Activated CD8-positive, alpha-beta memory T cell treated with anti-CD3 and anti-CD28 coated beads, Interleukin-2, amount 50 U/mL, for 4 hours (primary cell): Measurements from ENCODE around the gene NAA16.

Source experiments
- DNase-seq: peaks from one replicate; pipeline ENCODE4 v3.0.0-alpha.2; 2020

Gene NAA16

DNA sequence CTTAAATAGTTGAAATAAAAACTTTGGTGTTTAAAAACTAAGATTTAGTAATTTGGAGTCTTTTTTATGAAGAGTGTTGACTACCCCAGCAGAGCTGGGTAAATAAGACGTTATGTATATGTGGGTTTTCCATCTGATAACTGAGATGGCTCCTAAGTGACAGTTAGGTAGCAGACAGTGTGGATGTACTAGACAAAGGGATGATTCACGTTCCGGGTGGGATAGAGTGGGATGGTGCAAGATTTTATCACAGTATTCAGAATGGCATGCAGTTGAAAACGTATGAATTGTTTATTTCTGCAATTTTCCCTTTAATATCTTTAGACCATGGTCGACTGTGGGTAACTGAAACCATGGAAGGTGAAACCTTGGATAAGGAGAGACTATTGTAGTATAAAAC, 50.4 kb downstream of the NAA16 start:
- DNase-seq: no peak

- no peak for DNase-seq
These were observed 53.0 kb downstream of the NAA16 start for GRCh38 chr13:41364043-41364442.

- no peak for DNase-seq
These were observed 54.6 kb downstream of the NAA16 start for GRCh38 chr13:41365631-41366030.

DNA sequence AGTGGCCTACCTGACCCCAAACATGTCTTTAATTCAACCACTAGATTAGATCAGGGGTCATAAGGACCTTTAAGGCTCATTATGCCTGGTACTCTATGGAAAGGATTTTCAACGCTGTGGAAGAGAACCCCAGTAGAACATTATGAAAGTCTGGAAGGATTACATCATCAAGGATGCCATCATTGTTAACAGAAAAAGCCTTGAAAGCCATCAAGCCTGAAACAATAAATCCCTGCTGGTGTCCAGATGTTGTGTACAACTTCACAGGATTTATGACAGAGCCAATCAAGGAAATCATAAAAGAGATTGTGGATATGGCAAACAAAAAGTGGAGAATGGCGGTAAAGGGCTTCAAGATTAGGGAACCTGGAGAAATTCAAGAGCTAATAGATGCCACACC, 59.7 kb downstream of the NAA16 start:
- DNase-seq: no peak

DNA sequence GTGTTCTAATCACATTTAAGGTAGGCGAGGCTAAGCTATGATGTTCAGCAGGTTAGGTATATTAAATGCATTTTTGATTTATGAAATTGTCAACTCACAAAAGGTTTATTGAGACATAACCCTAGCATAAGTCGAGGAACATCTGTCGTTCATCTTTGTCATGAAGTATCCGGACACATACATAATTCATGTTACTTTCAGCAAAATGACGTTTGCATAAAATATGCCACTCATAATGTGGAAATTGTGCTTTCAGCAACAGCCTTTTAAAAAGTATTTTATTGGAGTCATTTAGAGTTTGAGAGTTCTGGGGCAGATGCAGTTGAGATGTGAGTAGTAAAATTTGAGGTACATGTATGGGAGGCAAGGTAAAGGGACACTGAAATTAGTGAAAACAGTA, 66.4 kb downstream of the NAA16 start:
- no peak for DNase-seq

DNA sequence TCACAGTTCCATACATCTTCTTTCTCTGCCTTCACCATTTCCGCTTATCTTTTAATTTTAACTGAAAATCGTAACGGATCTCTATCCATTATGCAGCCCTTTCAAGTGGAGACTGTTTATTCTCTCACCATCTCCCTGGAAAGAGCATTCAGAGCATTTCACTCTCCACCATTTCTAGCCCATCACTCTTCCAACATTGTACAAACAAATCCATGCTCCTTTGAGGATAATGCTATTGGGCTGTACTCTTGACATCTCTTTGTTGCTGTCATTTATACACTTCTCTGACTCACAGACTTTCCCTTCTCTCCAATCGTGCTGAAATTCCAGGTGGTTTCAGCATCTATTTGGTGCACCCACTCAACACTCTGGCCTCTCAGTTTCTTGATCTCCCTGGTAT, 71.4 kb downstream of the NAA16 start:
- DNase-seq: no peak

GRCh38 chr13:41383386-41383785, 72.3 kb downstream of the NAA16 start:
- no peak for DNase-seq

- no peak for DNase-seq
These were observed 73.9 kb downstream of the NAA16 start for GRCh38 chr13:41384749-41385503.

GRCh38 chr13:41386211-41386610, 75.1 kb downstream of the NAA16 start:
- no peak for DNase-seq

GRCh38 chr13:41387576-41387975, 76.5 kb downstream of the NAA16 start:
- no peak for DNase-seq

DNA sequence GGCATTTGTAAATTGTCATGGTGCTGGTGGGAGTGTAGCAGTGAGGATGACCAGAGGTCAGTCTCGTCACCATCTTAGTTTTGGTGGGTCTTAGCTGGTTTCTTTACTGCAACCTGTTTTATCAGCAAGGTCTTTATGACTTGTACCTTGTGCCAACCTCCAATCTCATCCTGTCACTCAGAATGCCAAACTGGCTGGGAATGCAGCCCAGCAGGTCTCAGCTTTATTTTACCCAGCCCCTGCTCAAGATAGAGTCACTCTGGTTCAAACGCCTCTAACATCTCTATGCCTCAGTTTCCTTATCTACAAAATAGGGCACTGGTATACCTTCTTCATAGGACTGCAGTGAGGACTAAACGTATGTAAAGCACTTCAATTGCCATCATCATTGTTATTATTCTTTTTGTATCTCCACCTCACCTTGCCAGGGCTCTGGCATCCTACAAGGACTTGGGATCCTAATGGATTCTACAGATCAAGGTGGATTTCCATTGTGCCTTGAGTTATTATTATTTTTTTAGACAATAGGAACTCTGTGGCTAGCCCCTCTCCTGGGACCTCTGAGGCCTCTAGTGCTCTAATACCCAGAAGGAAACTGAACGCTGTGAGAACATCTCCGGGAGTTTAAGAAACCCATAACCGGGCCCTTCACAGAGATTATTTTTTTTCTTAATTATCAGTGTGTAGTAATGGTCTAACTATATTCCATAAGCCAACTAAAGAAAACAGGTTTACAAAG, 77.2 kb downstream of the NAA16 start:
- no peak for DNase-seq

DNA sequence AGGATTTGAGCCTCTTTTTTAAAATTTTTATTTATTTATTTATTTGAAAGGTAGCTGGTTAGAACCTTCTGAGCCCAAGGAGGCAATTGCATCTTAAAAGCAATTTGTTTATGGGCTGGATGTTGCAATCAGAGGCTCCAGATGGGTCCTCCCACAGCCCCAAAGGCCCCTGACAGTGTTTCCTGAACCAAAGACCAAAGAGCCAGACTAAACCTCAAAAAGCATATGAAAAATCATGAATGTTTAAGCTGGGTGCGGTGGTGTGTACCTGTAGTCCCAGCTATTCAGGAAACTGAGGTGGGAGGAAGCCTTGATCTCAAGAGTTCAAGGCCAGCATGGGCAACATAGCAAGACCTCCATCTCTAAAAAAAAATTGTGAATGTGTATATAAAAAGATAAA, 78.5 kb downstream of the NAA16 start:
- no peak for DNase-seq

GRCh38 chr13:41394166-41394565, 83.1 kb downstream of the NAA16 start:
- DNase-seq: no peak

- DNase-seq: no peak
These were observed 87.6 kb downstream of the NAA16 start for GRCh38 chr13:41398494-41399170.

- no peak for DNase-seq
These were observed 90.3 kb downstream of the NAA16 start for GRCh38 chr13:41401366-41401765.

GRCh38 chr13:41402691-41403511, 91.8 kb downstream of the NAA16 start:
- no peak for DNase-seq

- DNase-seq: no peak
These were observed 92.9 kb downstream of the NAA16 start for GRCh38 chr13:41403983-41404382.

DNA sequence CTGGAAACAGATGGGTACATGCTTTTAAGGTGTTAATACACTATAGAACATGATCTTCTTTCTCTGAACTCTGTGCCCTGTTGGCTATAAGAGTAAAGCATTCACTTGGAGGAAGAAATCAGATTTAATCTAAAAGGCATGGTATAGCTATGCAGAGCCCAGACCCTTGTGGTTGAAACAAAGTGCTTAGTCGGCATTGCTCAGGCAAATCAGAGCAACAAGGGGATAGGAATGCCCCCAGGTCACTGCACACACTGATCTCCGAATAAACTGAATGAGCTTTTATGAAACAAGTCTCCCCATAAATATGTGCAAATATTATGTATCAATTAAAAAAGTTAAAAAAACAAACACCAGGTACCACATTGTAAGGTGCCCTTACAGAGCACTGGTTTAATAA, 94.3 kb downstream of the NAA16 start:
- DNase-seq: no peak

- no peak for DNase-seq
These were observed 96.3 kb downstream of the NAA16 start for GRCh38 chr13:41407380-41407779.

DNA sequence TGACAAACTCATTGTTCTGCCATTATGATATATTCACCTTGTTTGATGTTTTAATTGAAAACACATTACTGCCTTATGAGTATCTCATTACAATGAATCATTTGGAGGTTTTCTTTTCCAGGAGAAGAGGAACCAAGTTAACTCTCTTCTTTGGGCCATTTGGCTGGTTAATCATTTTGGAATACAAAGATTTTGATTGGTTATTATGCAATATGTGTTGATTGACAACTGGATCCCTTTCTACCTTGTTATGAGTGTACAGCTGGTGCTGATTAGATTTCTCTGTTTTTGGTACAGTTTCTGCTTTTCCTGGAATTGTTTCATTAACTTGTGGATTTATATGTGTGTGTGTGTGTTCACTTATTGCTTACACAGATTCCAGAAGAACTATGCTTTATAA, 97.1 kb downstream of the NAA16 start:
- DNase-seq: no peak

- DNase-seq: no peak
These were observed 97.7 kb downstream of the NAA16 start for GRCh38 chr13:41408746-41409145.

- DNase-seq: no peak
These were observed 98.5 kb downstream of the NAA16 start for GRCh38 chr13:41409611-41410010.

DNA sequence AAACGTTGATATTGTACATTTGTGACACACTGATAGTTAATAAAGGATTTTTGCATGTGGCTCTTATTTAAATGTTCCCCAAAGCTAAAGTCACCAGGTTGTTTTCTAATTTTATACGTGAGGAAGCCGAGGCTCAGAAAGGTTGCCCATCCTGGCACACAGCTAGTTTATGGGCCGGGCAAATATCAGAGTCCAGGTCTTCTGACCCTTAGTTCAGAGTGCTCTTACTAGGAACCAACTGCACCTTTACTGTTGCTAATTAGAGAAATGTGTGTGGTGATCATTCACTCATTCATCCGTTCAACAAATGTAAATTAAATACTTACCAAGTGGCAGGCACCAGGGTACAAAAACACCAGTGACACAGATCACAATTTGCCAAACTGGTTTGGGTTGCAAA, 100.0 kb downstream of the NAA16 start:
- DNase-seq: no peak
